ENCODE results near the gene CALML3. TPM values are rescaled to one million over a fixed set of nuclear protein-coding genes. Genes with fewer than 3 reads are reported as not detected.

Gene CALML3
- total RNA-seq, 4 donors from 2014 or later = 196 to 799 (median 315) TPM

- intact Hi-C loops (cut with DNase I) = no loop called here
- no peaks in the 10 kb centered on the region for H3K9me3 ChIP-seq
- no peaks in the 10 kb centered on the region for H3K27me3 ChIP-seq
- DNase-seq = no peak
- TF ChIP-seq, protein P1, sequence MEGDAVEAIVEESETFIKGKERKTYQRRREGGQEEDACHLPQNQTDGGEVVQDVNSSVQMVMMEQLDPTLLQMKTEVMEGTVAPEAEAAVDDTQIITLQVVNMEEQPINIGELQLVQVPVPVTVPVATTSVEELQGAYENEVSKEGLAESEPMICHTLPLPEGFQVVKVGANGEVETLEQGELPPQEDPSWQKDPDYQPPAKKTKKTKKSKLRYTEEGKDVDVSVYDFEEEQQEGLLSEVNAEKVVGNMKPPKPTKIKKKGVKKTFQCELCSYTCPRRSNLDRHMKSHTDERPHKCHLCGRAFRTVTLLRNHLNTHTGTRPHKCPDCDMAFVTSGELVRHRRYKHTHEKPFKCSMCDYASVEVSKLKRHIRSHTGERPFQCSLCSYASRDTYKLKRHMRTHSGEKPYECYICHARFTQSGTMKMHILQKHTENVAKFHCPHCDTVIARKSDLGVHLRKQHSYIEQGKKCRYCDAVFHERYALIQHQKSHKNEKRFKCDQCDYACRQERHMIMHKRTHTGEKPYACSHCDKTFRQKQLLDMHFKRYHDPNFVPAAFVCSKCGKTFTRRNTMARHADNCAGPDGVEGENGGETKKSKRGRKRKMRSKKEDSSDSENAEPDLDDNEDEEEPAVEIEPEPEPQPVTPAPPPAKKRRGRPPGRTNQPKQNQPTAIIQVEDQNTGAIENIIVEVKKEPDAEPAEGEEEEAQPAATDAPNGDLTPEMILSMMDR (IDR thresholded peaks at IDR 0.05) = no peak
- TF ChIP-seq POLR2A (IDR thresholded peaks at IDR 0.05) = no peak
- 86 to 89% methylated on average over 9 to 17 of the region's 20 CpGs for WGBS, 2 donors
- no peaks in the 10 kb centered on the region for H3K36me3 ChIP-seq
- no peak overlapping the region for H3K4me3 ChIP-seq
- no peak overlapping the region for H3K27ac ChIP-seq
- peaks cover 7 to 39% (median 7%) of the 10 kb centered on the region in 3 donors for H3K4me1 ChIP-seq
These were observed 49.3 kb downstream of the CALML3 start for GRCh38 chr10:5573968-5574641.

- Histone ChIP-seq H3K27ac (no peak overlapping the region), H3K4me3 (no peak overlapping the region)
These were observed 49.9 kb downstream of the CALML3 start for GRCh38 chr10:5574642-5575131.

DNA sequence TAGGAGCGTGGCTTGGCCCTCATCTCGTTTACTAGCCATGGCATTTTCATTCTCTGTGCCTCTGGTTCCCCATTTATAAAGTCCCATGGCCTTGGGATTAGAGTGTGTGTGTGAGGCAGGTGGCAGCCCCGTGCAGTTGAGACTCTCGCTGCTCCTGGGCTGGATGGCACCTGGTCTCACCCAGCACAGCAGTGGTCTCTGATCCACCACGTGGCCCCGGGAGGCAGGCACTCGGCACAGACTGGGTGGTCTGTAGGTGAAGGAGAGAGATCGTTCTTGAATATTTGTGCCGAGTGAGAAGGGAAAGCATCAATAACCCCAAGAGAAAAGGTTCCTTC lies 50.4 kb downstream of the CALML3 start:
- 75 to 82% methylated on average over 4 to 7 of the region's 9 CpGs for WGBS, 2 donors
- intact Hi-C loops (cut with DNase I) = no loop called here
- no peak for DNase-seq
- no peaks in the 10 kb centered on the region for H3K9me3 ChIP-seq
- no peak overlapping the region for H3K4me3 ChIP-seq
- no peaks in the 10 kb centered on the region for H3K27me3 ChIP-seq
- H3K27ac ChIP-seq = no peak overlapping the region
- no peaks in the 10 kb centered on the region for H3K36me3 ChIP-seq
- TF ChIP-seq, protein P1 (IDR thresholded peaks at IDR 0.05) = no peak
- no peak for TF ChIP-seq POLR2A (IDR thresholded peaks at IDR 0.05)
- peaks cover 7 to 39% (median 7%) of the 10 kb centered on the region in 3 donors for H3K4me1 ChIP-seq

More at GRCh38 chr10:5574642-5575131, 49.9 kb downstream of the CALML3 start:
- no peaks in the 10 kb centered on the region for H3K36me3 ChIP-seq
- peaks cover 7 to 39% (median 7%) of the 10 kb centered on the region in 3 donors for H3K4me1 ChIP-seq
- H3K9me3 ChIP-seq = no peaks in the 10 kb centered on the region
- WGBS, 2 donors = 88 to 100% methylated on average over 5 to 14 of the region's 14 CpGs
- TF ChIP-seq POLR2A (IDR thresholded peaks at IDR 0.05) = no peak
- TF ChIP-seq, protein P1 (IDR thresholded peaks at IDR 0.05) = no peak
- intact Hi-C loops (cut with DNase I) = no loop called here
- DNase-seq = no peak
- H3K27me3 ChIP-seq = no peaks in the 10 kb centered on the region

GRCh38 chr10:5575482-5576153 lies 50.9 kb downstream of the CALML3 start:
- no peaks in the 10 kb centered on the region for H3K27me3 ChIP-seq
- no peaks in the 10 kb centered on the region for H3K9me3 ChIP-seq
- 69 to 71% methylated on average over 10 to 20 of the region's 23 CpGs for WGBS, 2 donors
- TF ChIP-seq, protein P1 (IDR thresholded peaks at IDR 0.05) = no peak
- TF ChIP-seq POLR2A (IDR thresholded peaks at IDR 0.05) = no peak
- no peak overlapping the region for H3K27ac ChIP-seq
- intact Hi-C loops (cut with DNase I) = no loop called here
- H3K36me3 ChIP-seq = no peaks in the 10 kb centered on the region
- no peak overlapping the region for H3K4me3 ChIP-seq
- H3K4me1 ChIP-seq = peaks cover 7 to 39% (median 7%) of the 10 kb centered on the region in 3 donors
- no peak for DNase-seq

DNA sequence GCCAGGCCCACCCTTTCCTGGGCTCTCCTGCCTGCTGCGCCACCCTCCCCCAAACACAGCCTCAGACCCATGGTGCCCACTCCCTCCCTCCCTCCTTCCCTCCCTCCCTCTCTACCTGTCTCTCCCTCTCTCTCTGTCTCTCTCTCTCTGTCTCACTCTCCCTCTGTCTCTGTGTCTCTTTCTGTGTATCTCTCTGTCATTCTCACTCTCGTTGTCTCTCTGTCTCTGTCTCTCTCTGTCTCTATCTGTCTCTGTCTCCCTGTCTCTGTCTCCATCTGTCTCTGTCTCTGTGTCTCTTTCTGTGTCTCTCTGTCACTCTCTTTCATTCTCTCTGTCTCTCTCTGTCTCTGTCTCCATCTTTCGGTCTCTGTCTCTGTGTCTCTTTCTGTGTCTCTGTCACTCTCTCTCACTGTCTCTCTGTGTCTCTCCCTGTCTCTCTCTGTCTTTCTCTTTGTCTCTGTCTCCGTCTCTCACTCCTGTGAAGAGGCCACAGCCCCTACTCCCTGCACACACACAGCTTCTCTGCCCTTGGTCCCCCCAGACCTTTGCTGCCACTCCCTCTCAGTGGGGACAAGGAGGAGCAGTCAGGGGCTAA lies 51.5 kb downstream of the CALML3 start:
- H3K36me3 ChIP-seq = no peaks in the 10 kb centered on the region
- no peaks in the 10 kb centered on the region for H3K9me3 ChIP-seq
- no peak overlapping the region for H3K27ac ChIP-seq

More for the DNA sequence above, 51.5 kb downstream of the CALML3 start:
- DNase-seq = no peak
- no peak for TF ChIP-seq POLR2A (IDR thresholded peaks at IDR 0.05)
- WGBS, 2 donors = 94 to 98% methylated on average over 4 of the region's 4 CpGs
- intact Hi-C loops (cut with DNase I) = no loop called here
- Histone ChIP-seq H3K27me3 (no peaks in the 10 kb centered on the region), H3K4me3 (no peak overlapping the region), H3K4me1 (peaks cover 7 to 39% (median 7%) of the 10 kb centered on the region in 3 donors)

Other genes starting within 250 kb of the CALML3 start
- not detected for gene UCN3, start 160.0 kb upstream of the CALML3 start, total RNA-seq
- gene TUBAL3, start 120.1 kb upstream of the CALML3 start, total RNA-seq = under 1 TPM in 2 of 4 donors, not detected in 2; 0.19 TPM
- gene NET1, start 112.4 kb upstream of the CALML3 start, total RNA-seq = 100 to 1,000 TPM in 2 of 4 donors, 10 to 100 TPM in 2; 77.8 to 170 (median 107) TPM
- gene CALML5, start 25.4 kb upstream of the CALML3 start, total RNA-seq = 100 to 1,000 TPM in 1 of 4 donors, 10 to 100 TPM in 3; 14.5 to 148 (median 22.6) TPM
- 10 to 100 TPM in 3 of 4 donors, 1 to 10 TPM in 1; 9.6 to 29.0 (median 15.7) TPM for gene ASB13, start 141.6 kb downstream of the CALML3 start, total RNA-seq
- gene TASOR2, start 159.9 kb downstream of the CALML3 start, total RNA-seq = 10 to 100 TPM; 18.0 to 86.8 (median 41.4) TPM